Mesenchymal stem cell (in vitro differentiated cells and primary cell): Measurements from ENCODE around the gene HSP90AA1.

Source experiments
- DNase-seq: peaks from one replicate; pipeline ENCODE4 v3.0.0-alpha.2; 2013
- H2AFZ ChIP-seq: one replicate; pipeline ENCODE4 v1.6.1; 2013; ENCODE audit warnings: low read depth, mild to moderate bottlenecking, control low read depth, inconsistent platforms, low read length, moderate library complexity
- H2AK5ac ChIP-seq: 2 replicates; pipeline ENCODE4 v1.6.1; 2013; ENCODE audit warnings: low read length, moderate library complexity, mild to moderate bottlenecking, inconsistent platforms; ENCODE audit not compliant: severe bottlenecking
- H2BK120ac ChIP-seq: one replicate; pipeline ENCODE4 v1.6.1; 2013; ENCODE audit warnings: low read depth, mild to moderate bottlenecking, inconsistent platforms, low read length, moderate library complexity
- H2BK12ac ChIP-seq, 2 experiments: one replicate each; pipeline ENCODE4 v1.6.1; 2013; ENCODE audit warnings: inconsistent platforms in 2 of 2, low read length in 2 of 2, mild to moderate bottlenecking in 2 of 2, moderate library complexity in 2 of 2, control low read depth in 1 of 2
- H2BK15ac ChIP-seq: one replicate; pipeline ENCODE4 v1.6.1; 2013; ENCODE audit warnings: mild to moderate bottlenecking, low read depth, inconsistent platforms; ENCODE audit not compliant: poor library complexity, severe bottlenecking
- H2BK5ac ChIP-seq: 2 replicates; pipeline ENCODE4 v1.6.1; 2013; ENCODE audit warnings: low read depth, mild to moderate bottlenecking, low read length, control low read depth, inconsistent platforms; ENCODE audit not compliant: poor library complexity, severe bottlenecking
- H3K14ac ChIP-seq, 2 experiments: one replicate each; pipeline ENCODE4 v1.6.1; 2013; ENCODE audit warnings: inconsistent platforms in 2 of 2, low read length in 2 of 2, control low read depth in 1 of 2, mild to moderate bottlenecking in 1 of 2, moderate library complexity in 1 of 2
- H3K18ac ChIP-seq, 2 experiments: one replicate each; pipeline ENCODE4 v1.6.1; 2013; ENCODE audit warnings: inconsistent platforms in 2 of 2, low read length in 2 of 2, control low read depth in 1 of 2, low read depth in 1 of 2, mild to moderate bottlenecking in 1 of 2
- H3K23ac ChIP-seq, 2 experiments: one replicate each; pipeline ENCODE4 v1.6.1; 2013; ENCODE audit warnings: inconsistent platforms in 2 of 2, low read length in 2 of 2, mild to moderate bottlenecking in 2 of 2, moderate library complexity in 2 of 2, control low read depth in 1 of 2
- H3K27ac ChIP-seq: 2 replicates; pipeline ENCODE4 v1.5.1; 2013; ENCODE audit warnings: mild to moderate bottlenecking, moderate library complexity, low read length, control low read depth, inconsistent platforms; ENCODE audit not compliant: poor library complexity, severe bottlenecking
- H3K27me3 ChIP-seq, 2 experiments: 2 replicates each; pipeline versions ENCODE4 v1.6.1 to v1.7.0; 2013; ENCODE audit warnings: low read length in 2 of 2, mild to moderate bottlenecking in 2 of 2, moderate library complexity in 2 of 2, control low read depth in 1 of 2, inconsistent platforms in 1 of 2; ENCODE audit not compliant: control insufficient read depth in 1 of 2, insufficient read depth in 1 of 2
- H3K36me3 ChIP-seq, 2 experiments: 2 replicates each; pipeline versions ENCODE4 v1.6.1 to v1.7.0; 2013; ENCODE audit warnings: low read length in 2 of 2, control low read depth in 1 of 2, inconsistent platforms in 1 of 2, low read depth in 1 of 2, mild to moderate bottlenecking in 1 of 2; ENCODE audit not compliant: insufficient read depth in 2 of 2, control insufficient read depth in 1 of 2
- H3K4ac ChIP-seq, 2 experiments: one replicate each; pipeline ENCODE4 v1.6.1; 2013; ENCODE audit warnings: inconsistent platforms in 2 of 2, low read length in 2 of 2, mild to moderate bottlenecking in 2 of 2, moderate library complexity in 2 of 2, control low read depth in 1 of 2, low read depth in 1 of 2
- H3K4me1 ChIP-seq: 2 replicates; pipeline ENCODE4 v1.6.1; 2013; ENCODE audit warnings: low read depth, low read length, control low read depth; ENCODE audit not compliant: control insufficient read depth, insufficient read depth
- H3K4me2 ChIP-seq: 2 replicates; pipeline ENCODE4 v1.6.1; 2013; ENCODE audit warnings: low read length, mild to moderate bottlenecking, inconsistent platforms; ENCODE audit not compliant: poor library complexity, severe bottlenecking
- H3K4me3 ChIP-seq, 2 experiments: 2 replicates each; pipeline versions ENCODE4 v1.5.1 to v1.7.0; 2013; ENCODE audit warnings: low read length in 2 of 2, mild to moderate bottlenecking in 2 of 2, control low read depth in 1 of 2, low read depth in 1 of 2; ENCODE audit not compliant: insufficient read depth in 1 of 2
- H3K79me1 ChIP-seq: replicated peaks from 2 replicates; pipeline ENCODE4 v1.6.1; 2013; ENCODE audit warnings: mild to moderate bottlenecking, control low read depth, low read length, inconsistent platforms; ENCODE audit not compliant: poor library complexity, severe bottlenecking
- H3K9ac ChIP-seq: 2 replicates; pipeline ENCODE4 v1.7.0; 2013; ENCODE audit warnings: mild to moderate bottlenecking, low read length, moderate library complexity
- H3K9me3 ChIP-seq: 2 replicates; pipeline ENCODE4 v1.7.0; 2013; ENCODE audit warnings: mild to moderate bottlenecking, low read length; ENCODE audit not compliant: control insufficient read depth
- H4K8ac ChIP-seq: one replicate; pipeline ENCODE4 v1.6.1; 2013; ENCODE audit warnings: inconsistent platforms, mild to moderate bottlenecking, low read length, moderate library complexity
- H4K91ac ChIP-seq: one replicate; pipeline ENCODE4 v1.6.1; 2013; ENCODE audit warnings: mild to moderate bottlenecking, low read length, inconsistent platforms
- WGBS: methylation state at CpG from one replicate; pipeline ENCODE4 v1.1.7; 2013; ENCODE audit warnings: mixed read lengths; 5-methylcytosine and 5-hydroxymethylcytosine counted together

HSP90AA1 gene

GRCh38 chr14:102039157-102039556 is 47.7 kb downstream of the HSP90AA1 start:
- Histone ChIP-seq H3K9ac (no peak overlapping the region), H4K91ac (no peak overlapping the region), H3K79me1 (peaks cover 34% of the 10 kb centered on the region), H3K4me1 (no peaks in the 10 kb centered on the region), H3K4ac (no peak overlapping the region), H3K4me2 (no peak overlapping the region), H2BK12ac (no peak overlapping the region), H3K27me3 (no peaks in the 10 kb centered on the region), H4K8ac (no peak overlapping the region), H2BK5ac (no peak overlapping the region), H3K18ac (no peak overlapping the region), H3K27ac (no peak overlapping the region), H3K14ac (no peak overlapping the region), H3K23ac (no peak overlapping the region), H2AK5ac (no peak overlapping the region), H3K9me3 (no peaks in the 10 kb centered on the region), H3K4me3 (no peak overlapping the region), H3K36me3 (peaks cover 87 to 98% of the 10 kb centered on the region in 2 experiments), H2AFZ (no peak overlapping the region), H2BK15ac (no peak overlapping the region), H2BK120ac (no peak overlapping the region)
- WGBS, result 98% methylated on average over 16 of the region's 16 CpGs
- no peak for DNase-seq

- H3K36me3 ChIP-seq, result peaks cover 88 to 98% of the 10 kb centered on the region in 2 experiments
Observed at GRCh38 chr14:102037686-102038085, 49.2 kb downstream of the HSP90AA1 start.

GRCh38 chr14:102035914-102036313 is 50.9 kb downstream of the HSP90AA1 start:
- Histone ChIP-seq H2BK15ac (no peak overlapping the region), H3K4me2 (no peak overlapping the region), H3K18ac (no peak overlapping the region), H3K9me3 (no peaks in the 10 kb centered on the region), H3K9ac (no peak overlapping the region), H3K23ac (no peak overlapping the region), H2BK5ac (no peak overlapping the region), H4K91ac (no peak overlapping the region), H3K27me3 (no peaks in the 10 kb centered on the region), H2AK5ac (no peak overlapping the region), H3K14ac (no peak overlapping the region), H3K4ac (no peak overlapping the region), H4K8ac (no peak overlapping the region), H3K4me3 (no peak overlapping the region), H3K79me1 (peaks cover 34% of the 10 kb centered on the region), H3K4me1 (no peaks in the 10 kb centered on the region), H3K27ac (no peak overlapping the region), H3K36me3 (peaks cover 82 to 97% of the 10 kb centered on the region in 2 experiments), H2BK12ac (no peak overlapping the region), H2AFZ (no peak overlapping the region), H2BK120ac (no peak overlapping the region)
- 98% methylated on average over 9 of the region's 9 CpGs for WGBS
- DNase-seq, result no peak

More at GRCh38 chr14:102037686-102038085, 49.2 kb downstream of the HSP90AA1 start:
- H4K91ac ChIP-seq, result no peak overlapping the region
- H3K4me1 ChIP-seq, result no peaks in the 10 kb centered on the region
- no peak overlapping the region for H2BK120ac ChIP-seq
- H2BK15ac ChIP-seq, result no peak overlapping the region
- no peak for DNase-seq
- peaks cover 37% of the 10 kb centered on the region for H3K79me1 ChIP-seq
- H2BK5ac ChIP-seq, result no peak overlapping the region
- no peaks in the 10 kb centered on the region for H3K9me3 ChIP-seq
- no peak overlapping the region for H2AFZ ChIP-seq
- no peak overlapping the region for H2AK5ac ChIP-seq
- no peaks in the 10 kb centered on the region for H3K27me3 ChIP-seq
- H3K23ac ChIP-seq, result no peak overlapping the region
- no peak overlapping the region for H3K27ac ChIP-seq
- H3K18ac ChIP-seq, result no peak overlapping the region
- no peak overlapping the region for H3K9ac ChIP-seq
- H3K4ac ChIP-seq, result no peak overlapping the region
- H4K8ac ChIP-seq, result no peak overlapping the region
- no peak overlapping the region for H3K4me3 ChIP-seq
- 98% methylated on average over 1 of the region's 1 CpG for WGBS
- no peak overlapping the region for H2BK12ac ChIP-seq
- H3K14ac ChIP-seq, result no peak overlapping the region
- no peak overlapping the region for H3K4me2 ChIP-seq

- peaks cover 31% of the 10 kb centered on the region for H3K79me1 ChIP-seq
- H2BK120ac ChIP-seq, result no peak overlapping the region
- H3K4me3 ChIP-seq, result no peak overlapping the region
- H3K4me1 ChIP-seq, result peaks cover 4% of the 10 kb centered on the region
- peak overlapping the region; percentile 21 for H3K27ac ChIP-seq
- no peak overlapping the region for H2BK12ac ChIP-seq
- peaks cover 74 to 97% of the 10 kb centered on the region in 2 experiments for H3K36me3 ChIP-seq
- no peaks in the 10 kb centered on the region for H3K9me3 ChIP-seq
- H3K23ac ChIP-seq, result no peak overlapping the region
- no peak overlapping the region for H3K4ac ChIP-seq
- H3K27me3 ChIP-seq, result no peaks in the 10 kb centered on the region
- H4K91ac ChIP-seq, result no peak overlapping the region
- no peak overlapping the region for H4K8ac ChIP-seq
- DNase-seq, result no peak
- no peak overlapping the region for H2BK15ac ChIP-seq
- 97% methylated on average over 11 of the region's 11 CpGs for WGBS
- H2AK5ac ChIP-seq, result no peak overlapping the region
- H2BK5ac ChIP-seq, result no peak overlapping the region
- no peak overlapping the region for H3K14ac ChIP-seq
- no peak overlapping the region for H3K9ac ChIP-seq
- H3K4me2 ChIP-seq, result no peak overlapping the region
- H3K18ac ChIP-seq, result no peak overlapping the region
- no peak overlapping the region for H2AFZ ChIP-seq
Observed at GRCh38 chr14:102034301-102034700, 52.5 kb downstream of the HSP90AA1 start.
